NT2/D1 (cell line): Measurements from ENCODE around the gene C12orf57.

ENCODE experiments used
- YY1 ChIP-seq: IDR thresholded peaks from 2 replicates; pipeline ENCODE4 v1.6.1; 2011; ENCODE audit not compliant: insufficient read length, insufficient read depth
- ZNF274 ChIP-seq: IDR thresholded peaks from 2 replicates; pipeline ENCODE4 v1.6.1; 2011; ENCODE audit warnings: mild to moderate bottlenecking, low read depth, low read length

DNA sequence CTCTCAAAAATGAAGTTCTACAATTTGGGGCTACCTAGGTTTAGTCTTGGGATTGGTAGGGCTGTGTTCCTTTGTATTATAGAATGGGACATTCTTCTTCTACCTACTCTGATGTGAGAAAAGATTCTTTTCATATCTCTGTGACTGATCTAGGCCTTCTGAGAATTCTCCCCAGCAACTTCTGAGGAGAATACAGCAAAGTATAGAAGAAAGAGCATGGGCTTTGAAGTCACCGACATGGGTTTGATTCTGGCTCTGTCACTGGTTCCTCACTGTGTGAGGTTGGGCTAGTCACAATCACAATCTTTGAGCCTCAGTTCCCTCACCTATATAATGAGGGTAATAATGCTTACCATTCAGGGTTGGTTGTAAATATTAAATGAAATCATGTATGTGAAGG lies 11.1 kb upstream of the C12orf57 start:
- TF ChIP-seq YY1 (no peak), ZNF274 (no peak)
